GM21390 (cell line): Measurements from ENCODE around the gene TENM4.
"Not testable (repeated sequence)": the region's sequence is repeated elsewhere in the genome, so short reads cannot be mapped to it uniquely, and the experiment has no call there.

Experiments
- ATAC-seq: cut with Tn5 transposase; IDR thresholded peaks from one replicate; pipeline ENCODE4 v1.9.1; 2021; ENCODE audit not compliant: unreplicated experiment

The TENM4 gene

DNA sequence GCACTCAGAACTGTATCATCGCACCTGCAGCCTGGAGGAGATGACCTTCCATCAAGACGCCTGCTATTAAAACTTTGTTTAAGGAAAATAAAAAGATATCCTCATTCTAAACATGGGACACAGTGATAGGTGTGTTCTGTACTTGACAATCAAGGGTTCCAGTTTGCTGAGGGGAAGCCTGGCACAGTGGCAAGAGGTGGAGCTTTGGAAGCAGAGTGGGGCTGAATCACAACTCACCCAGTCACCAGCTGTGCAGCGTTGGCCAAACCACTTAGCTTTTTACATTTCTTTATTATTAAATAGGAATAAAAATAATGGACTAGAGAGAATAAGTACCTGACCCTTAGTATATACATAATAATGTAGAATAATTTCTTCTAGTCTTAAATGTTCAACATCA lies 220.7 kb downstream of the TENM4 start:
- no peak for ATAC-seq

DNA sequence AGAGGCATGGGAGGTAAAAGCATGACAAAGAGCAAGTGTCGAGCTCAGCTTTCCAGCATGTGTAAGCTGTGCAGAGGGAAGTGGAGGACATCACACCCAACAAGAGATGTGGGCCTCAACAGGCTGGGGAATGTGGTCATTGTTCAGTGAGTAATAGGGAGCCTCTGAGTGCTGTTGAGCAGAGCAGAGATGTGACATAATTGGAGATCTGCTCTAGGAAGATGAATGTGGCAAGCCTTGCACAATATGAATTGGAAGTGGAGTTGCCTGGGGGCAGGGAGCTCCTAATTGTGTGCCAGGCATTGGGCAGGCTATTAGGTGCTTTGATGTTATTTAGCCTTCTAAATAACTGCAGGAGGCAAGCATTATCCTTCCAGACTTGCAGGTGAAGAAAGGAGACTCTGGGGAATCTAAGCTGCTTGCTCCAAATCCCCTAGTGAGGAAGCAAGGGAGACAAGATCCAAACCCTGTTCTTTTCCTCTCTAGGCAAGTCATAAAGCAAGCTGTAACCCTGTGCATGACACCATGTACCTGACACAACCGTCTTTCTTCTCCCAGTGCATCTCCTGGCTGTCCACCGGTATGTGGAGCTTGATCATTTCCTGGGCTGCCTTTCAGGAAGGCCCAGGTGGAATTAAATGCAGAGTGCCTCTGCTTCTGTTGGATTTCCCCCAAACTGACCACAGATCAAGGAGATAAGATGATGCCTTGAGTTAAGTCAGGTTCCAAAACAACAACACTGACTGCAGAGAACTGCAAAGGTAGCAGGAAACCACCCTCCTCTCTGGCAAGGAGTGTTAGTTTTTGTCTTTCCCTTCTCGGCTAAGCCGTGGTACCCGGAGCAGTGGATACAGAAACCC lies 221.4 kb downstream of the TENM4 start:
- ATAC-seq, result no peak

DNA sequence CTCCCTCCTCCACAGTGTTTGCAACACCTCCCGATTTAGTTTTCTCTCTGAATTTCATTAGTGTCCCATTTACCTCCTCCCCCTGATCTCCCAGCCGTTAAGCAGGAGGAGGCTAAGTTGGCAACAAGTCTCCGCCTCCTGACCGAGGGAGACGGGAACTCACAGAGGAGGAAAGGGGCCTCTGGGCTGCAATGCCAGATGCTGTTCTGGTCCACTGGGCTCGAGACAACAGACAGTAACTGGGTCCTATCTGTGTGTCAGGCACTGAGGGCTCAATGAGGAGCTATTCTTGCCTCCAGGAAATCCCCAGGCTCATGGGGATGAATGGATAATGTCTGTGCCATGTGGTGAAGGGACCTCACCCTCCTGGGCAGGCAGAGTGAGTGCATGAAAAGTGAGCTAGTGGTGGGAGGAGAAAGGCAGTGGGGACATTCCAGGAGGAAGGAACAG lies 228.1 kb downstream of the TENM4 start:
- ATAC-seq, result no peak

DNA sequence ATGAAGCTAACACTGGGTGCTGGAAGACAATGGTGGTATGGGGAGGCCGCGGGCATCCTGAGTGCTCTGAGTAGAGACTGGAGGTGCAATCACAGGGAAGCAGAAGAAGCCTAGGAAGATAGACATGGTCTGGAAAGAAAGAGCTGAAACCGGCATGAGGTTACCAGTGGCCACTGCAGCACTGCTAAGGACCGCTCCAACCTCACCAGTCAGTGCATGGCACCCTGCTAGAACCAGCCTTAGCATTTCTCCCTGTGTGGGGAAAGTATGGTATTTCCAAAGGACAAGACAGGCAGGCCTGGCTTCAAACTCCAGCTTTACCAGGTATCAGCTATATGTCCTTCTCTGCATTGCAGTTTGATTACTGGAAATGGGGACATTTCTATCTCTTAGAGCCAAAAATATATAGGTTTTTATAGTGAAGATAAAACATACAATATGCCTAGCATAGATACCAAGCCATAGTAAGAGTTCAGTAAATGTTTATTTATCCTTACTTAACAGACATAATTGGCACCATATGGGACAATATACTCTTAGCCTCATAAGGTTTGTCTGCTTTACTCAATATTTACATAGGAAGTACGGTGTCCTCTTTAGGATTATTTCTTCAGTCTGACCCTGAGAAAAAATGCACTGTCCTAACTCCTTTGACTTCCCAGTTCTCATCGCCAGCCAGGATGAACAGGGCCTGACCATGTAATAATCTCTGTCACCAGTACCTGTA lies 231.1 kb downstream of the TENM4 start:
- no peak for ATAC-seq

DNA sequence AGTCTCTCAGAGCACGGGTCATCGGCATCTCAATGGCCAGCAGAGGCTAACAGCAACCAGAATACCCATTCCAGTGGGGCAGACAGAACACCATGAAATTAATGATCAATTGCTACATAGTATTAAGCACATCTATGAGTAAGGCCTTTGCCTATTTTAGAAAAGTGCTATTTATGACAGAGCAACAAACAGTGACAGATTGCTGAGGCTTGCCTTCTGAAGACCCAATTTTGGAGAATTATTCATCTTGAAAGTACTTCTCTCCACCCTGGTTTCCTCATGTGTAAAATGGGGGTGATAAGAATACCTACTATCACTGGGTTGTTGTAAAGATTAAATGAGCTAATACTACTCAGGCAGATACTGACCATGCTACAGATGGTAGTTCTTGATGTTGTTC lies 232.7 kb downstream of the TENM4 start:
- ATAC-seq, result peak; percentile 58

GRCh38 chr11:79206951-79207350 lies 233.9 kb downstream of the TENM4 start:
- ATAC-seq, result no peak

DNA sequence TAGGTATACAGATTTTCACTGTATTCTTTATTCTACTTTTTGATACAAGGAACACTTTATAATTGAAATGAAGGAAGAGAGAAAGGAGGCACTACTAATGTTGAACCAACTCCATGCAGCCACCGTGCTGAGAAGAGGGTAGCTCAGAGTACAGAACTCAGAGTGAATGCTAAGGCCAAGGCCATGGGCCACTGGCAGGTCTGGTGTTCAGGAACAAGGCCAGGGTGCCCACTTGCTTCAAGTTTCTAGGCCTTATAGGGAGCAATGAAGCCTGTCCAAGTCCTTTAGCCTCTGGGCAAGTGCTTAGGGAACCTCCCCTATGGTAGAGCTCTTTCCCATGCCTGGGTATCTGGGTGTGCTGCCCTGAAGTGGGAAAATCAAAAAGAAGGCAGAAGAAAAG lies 235.0 kb downstream of the TENM4 start:
- ATAC-seq, result no peak

GRCh38 chr11:79201677-79202347 lies 239.0 kb downstream of the TENM4 start:
- peak; percentile 79 for ATAC-seq

DNA sequence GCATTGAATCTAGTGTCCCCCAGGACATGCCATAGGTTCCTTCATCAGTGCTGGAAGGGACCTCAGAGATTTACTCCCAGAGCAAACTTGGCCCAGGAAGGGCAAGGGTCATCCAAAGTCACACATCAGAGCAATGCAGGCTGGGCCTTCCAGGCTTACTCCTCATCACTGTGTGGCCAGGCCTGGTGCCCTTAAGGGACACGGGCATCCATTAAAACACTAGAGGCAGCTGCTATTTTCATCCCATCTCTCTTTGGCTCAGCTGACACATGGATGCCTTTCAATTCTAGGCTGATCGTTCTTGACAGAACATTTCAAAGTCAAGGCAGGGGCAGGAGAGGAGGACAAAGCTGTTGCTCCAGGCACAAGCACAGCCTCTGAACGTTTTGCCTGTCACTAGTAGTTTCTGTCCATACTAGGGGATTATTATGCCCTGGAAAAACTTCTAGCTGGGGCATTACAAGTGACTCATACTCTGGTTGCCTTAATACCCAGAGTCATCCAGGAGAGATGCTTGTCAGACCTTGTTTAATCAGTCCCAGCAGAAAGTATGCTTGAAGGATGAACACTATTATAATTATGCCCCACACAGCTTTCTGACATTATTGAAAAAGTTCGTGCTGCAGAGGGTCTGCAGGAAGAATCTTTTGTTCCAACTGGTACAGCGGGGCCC lies 240.3 kb downstream of the TENM4 start:
- no peak for ATAC-seq

GRCh38 chr11:79199729-79200354 lies 241.0 kb downstream of the TENM4 start:
- ATAC-seq, result no peak

GRCh38 chr11:79198898-79199250 lies 242.0 kb downstream of the TENM4 start:
- no peak for ATAC-seq

- no peak for ATAC-seq
These were observed 242.5 kb downstream of the TENM4 start for GRCh38 chr11:79198203-79198897.

GRCh38 chr11:79196950-79197349 lies 243.9 kb downstream of the TENM4 start:
- ATAC-seq, result no peak

GRCh38 chr11:79195209-79195608 lies 245.6 kb downstream of the TENM4 start:
- no peak for ATAC-seq

GRCh38 chr11:79193663-79194310 lies 247.0 kb downstream of the TENM4 start:
- ATAC-seq, result no peak

DNA sequence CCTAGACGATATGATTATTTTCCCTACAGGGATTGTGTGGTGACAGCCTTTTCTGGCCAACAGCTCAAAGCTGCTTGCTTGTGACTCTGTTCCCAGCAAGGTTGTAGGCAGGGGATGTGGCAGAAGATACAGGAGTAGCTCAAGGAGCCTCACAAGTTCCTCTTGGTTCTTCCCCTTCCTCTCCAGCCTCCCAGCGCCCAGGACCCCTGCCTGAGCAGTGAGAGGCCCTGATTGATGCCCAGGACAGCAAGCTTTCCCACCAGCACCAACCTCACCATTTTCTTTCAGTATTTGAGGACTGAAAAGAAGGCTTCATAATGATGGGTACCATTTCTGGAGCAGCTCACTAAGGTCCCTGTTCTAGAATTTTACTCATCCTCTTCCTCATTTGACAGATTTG lies 248.0 kb downstream of the TENM4 start:
- ATAC-seq, result no peak

DNA sequence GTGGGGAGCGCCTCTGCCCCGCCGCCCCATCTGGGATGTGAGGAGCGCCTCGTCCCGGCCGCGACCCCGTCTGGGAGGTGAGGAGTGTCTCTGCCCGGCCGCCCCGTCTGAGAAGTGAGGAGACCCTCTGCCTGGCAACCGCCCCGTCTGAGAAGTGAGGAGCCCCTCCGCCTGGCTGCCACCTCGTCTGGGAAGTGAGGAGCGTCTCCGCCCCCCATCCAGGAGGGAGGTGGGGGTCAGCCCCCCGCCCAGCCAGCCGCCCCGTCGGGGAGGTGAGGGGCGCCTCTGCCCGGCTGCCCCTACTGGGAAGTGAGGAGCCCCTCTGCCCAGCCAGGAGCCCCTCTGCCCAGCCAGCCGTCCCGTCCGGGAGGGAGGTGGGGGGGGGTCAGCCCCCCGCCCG lies 249.1 kb downstream of the TENM4 start:
- not testable (repeated sequence) for ATAC-seq

DNA sequence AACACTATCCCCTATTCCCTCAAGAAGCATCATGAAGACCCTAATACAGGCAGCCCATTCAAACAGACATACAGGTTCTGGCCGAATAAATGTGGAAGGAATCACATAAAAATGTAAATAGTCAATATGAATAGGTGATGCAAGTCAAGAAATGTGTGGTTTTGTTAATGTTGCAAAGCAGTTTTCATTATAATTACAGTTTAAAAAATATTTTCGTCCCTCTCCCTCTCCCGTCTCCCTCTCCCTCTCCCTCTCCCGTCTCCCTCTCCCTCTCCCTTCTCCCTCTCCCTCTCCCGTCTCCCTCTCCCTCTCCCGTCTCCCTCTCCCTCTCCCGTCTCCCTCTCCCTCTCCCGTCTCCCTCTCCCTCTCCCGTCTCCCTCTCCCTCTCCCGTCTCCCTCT lies 250.3 kb downstream of the TENM4 start:
- ATAC-seq, result not testable (repeated sequence)

DNA sequence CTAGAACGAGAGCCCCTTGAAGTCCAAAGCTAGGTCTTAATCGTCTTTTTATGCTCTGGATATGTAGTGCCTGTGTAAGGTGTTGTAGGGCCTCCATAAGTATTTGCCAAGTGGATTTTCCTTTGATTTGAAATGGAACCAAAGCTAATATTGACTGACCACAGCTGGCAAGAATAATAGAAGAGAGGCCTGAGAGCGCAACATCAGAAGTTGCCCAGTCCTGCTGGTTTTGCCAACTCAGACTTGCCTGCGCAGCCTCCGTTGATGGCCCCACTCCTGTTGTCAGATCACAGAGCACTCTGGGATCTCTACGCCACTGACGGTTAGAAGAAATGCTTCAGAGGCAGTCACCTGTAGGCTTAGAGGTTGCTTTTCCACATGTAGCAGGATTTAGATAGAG lies 251.2 kb downstream of the TENM4 start:
- no peak for ATAC-seq

DNA sequence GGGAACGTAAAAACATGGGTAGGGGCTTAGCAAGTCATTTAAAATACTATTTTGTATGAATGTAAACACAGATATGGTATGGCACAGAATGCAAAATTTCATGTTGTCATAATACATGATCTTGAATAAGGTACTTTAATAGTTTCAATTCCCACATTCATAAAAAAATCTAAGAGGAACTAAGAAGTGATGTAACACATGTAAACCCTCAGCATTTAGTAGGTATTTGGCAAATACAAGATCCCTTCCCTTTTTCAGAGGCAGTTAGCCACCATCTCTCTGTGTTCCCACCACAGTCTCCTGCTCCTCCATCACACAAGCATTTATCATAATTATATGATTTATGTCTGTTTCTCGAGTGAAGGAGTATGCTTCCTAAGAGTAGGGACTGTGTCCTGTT lies 251.8 kb downstream of the TENM4 start:
- ATAC-seq, result no peak
